HepG2 (cell line): ENCODE data around the gene PRR22. TPM values are rescaled to one million over a fixed set of nuclear protein-coding genes. Genes with fewer than 3 reads are reported as not detected.

Source experiments
- BRCA1 ChIP-seq: sonication (generic); formaldehyde crosslinking; IDR thresholded peaks from 2 replicates; pipeline ENCODE4 v1.4.0; 2020; ENCODE audit warnings: missing genetic modification reagents
- CEBPB ChIP-seq: IDR thresholded peaks from 2 replicates; pipeline ENCODE4 v1.6.1; 2011; ENCODE audit warnings: low read depth, low read length, improper control_type of control experiment, borderline replicate concordance
- EHMT2 ChIP-seq: fragments of 200-600 bp; sonication (generic); IDR thresholded peaks from 2 replicates; pipeline ENCODE4 v1.7.0; 2017; ENCODE audit warnings: antibody characterized with exemption, low read depth, low read length, borderline replicate concordance
- FOXM1 ChIP-seq: sonication (generic); formaldehyde crosslinking; IDR thresholded peaks from 2 replicates; pipeline ENCODE4 v1.5.0; 2020; ENCODE audit warnings: missing genetic modification reagents
- KMT2B ChIP-seq: IDR thresholded peaks from 2 replicates; pipeline ENCODE4 v1.6.1; 2016; ENCODE audit warnings: missing genetic modification reagents, missing compliant biosample characterization
- PHF5A ChIP-seq: IDR thresholded peaks from one replicate; pipeline ENCODE4 v1.6.1; 2018; ENCODE audit warnings: low read depth, missing genetic modification reagents; ENCODE audit not compliant: unreplicated experiment
- SIN3B ChIP-seq: fragments of 150-350 bp; IDR thresholded peaks from 2 replicates; pipeline ENCODE4 v1.6.1; 2014; ENCODE audit warnings: low read length
- WIZ ChIP-seq: sonication (generic); formaldehyde crosslinking; IDR thresholded peaks from 2 replicates; pipeline ENCODE4 v1.5.1; 2020; ENCODE audit warnings: mild to moderate bottlenecking, missing genetic modification reagents
- XRCC5 ChIP-seq: fragments of 200-400 bp; formaldehyde crosslinking; optimal IDR thresholded peaks from 2 replicates; pipeline ENCODE3; 2017; ENCODE audit warnings: mild to moderate bottlenecking, low read length
- ZNF101 ChIP-seq: sonication (generic); formaldehyde crosslinking; IDR thresholded peaks from 2 replicates; pipeline ENCODE4 v1.4.0; 2020; ENCODE audit warnings: mild to moderate bottlenecking, low read depth, missing genetic modification reagents, borderline replicate concordance
- ZNF530 ChIP-seq: sonication (generic); formaldehyde crosslinking; IDR thresholded peaks from 2 replicates; pipeline ENCODE4 v1.5.0; 2020; ENCODE audit warnings: low read depth, mild to moderate bottlenecking, missing genetic modification reagents
- ZNF746 ChIP-seq: sonication (generic); formaldehyde crosslinking; IDR thresholded peaks from 2 replicates; pipeline ENCODE4 v1.8.0; 2022; ENCODE audit warnings: mild to moderate bottlenecking, missing genetic modification reagents
- polyA plus RNA-seq, 8 experiments: library from polyadenylated mRNA; depleted of rRNA in 3 of 8; stranded (reverse) in 7 of 8; unstranded in 1 of 8; fragments of >200 nt; fragmentation: Illumina TruSeq in 4 of 8; extraction: Trizol in 4 of 8; gene quantifications; 2 replicates each; pipeline versions ENCODE4 v1.2.1 to v1.2.3, GENCODE V29; 2011 to 2016; ENCODE audit warnings: low read depth in 4 of 8, missing spikeins in 1 of 8, mixed read lengths in 1 of 8; ENCODE audit not compliant: insufficient read depth in 1 of 8
- total RNA-seq, 5 experiments: library from RNA; depleted of rRNA; stranded (reverse); fragments of >200 nt; fragmentation: Illumina TruSeq; extraction: Trizol; gene quantifications; 2 replicates each; pipeline ENCODE4 v1.2.3, GENCODE V29; 2016; ENCODE audit warnings: low read depth in 1 of 5
- TF ChIP-seq, protein P1 (sequence below): sonication (generic); formaldehyde crosslinking; IDR thresholded peaks from 2 replicates; pipeline ENCODE4 v1.4.0; 2020; ENCODE audit warnings: missing genetic modification reagents, mild to moderate bottlenecking, borderline replicate concordance
- TF ChIP-seq, protein P2 (sequence below): sonication (generic); formaldehyde crosslinking; IDR thresholded peaks from 2 replicates; pipeline ENCODE4 v1.4.0; 2020; ENCODE audit warnings: missing genetic modification reagents
- TF ChIP-seq, protein P3 (sequence below): sonication (generic); formaldehyde crosslinking; IDR thresholded peaks from 2 replicates; pipeline ENCODE4 v1.4.0; 2020; ENCODE audit warnings: missing genetic modification reagents
- TF ChIP-seq, protein P4 (sequence below): fragments of 450-650 bp; IDR thresholded peaks from 2 replicates; pipeline ENCODE4 v1.6.1; 2017; ENCODE audit warnings: mild to moderate bottlenecking

PRR22 gene
- total and polyA plus RNA-seq, 2 of the 13 experiments (the other 11 are each of a cell fraction or from before 2014, with no cell fraction given): 0.84 to 2.3 TPM

DNA sequence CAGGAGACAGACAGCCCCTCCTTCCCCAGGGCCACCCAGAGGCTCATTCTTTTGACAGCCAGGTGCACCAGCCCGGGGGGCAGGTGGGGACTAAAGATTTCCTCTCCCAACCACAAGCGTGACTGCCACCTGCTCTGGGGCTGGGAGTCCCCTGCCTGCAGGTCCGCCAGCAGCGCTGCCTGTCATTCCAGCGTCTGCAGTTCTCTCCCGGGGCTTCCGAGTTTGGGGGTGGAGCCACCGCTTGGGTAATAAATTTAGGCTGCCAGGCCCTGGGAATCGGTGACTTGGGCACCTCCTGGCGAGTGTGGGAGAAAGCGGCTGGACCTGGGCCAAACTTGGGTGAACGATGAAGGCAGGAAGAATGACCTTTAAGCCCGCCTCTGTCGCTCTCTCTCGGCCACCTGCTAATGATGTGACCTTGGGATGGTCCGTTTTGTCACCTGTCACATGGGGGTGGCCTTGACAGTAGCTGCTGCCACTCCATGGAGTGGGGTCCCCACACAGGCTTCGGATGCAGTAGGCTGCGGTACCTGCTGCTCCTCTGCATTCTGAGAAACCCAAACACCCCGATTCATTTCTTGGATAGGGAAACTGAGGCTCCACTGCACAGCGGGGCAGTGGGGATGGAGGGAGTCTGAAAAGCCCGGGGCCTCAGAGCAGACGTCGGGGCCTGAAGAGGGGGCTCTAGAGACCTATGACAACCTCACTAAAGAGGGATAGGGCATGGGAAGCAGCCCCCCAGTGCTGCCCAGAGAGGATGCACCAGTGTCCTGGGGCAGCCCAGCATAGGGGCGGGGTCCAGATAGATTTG lies 42.2 kb upstream of the PRR22 start (continued):
- TF ChIP-seq, protein P1, sequence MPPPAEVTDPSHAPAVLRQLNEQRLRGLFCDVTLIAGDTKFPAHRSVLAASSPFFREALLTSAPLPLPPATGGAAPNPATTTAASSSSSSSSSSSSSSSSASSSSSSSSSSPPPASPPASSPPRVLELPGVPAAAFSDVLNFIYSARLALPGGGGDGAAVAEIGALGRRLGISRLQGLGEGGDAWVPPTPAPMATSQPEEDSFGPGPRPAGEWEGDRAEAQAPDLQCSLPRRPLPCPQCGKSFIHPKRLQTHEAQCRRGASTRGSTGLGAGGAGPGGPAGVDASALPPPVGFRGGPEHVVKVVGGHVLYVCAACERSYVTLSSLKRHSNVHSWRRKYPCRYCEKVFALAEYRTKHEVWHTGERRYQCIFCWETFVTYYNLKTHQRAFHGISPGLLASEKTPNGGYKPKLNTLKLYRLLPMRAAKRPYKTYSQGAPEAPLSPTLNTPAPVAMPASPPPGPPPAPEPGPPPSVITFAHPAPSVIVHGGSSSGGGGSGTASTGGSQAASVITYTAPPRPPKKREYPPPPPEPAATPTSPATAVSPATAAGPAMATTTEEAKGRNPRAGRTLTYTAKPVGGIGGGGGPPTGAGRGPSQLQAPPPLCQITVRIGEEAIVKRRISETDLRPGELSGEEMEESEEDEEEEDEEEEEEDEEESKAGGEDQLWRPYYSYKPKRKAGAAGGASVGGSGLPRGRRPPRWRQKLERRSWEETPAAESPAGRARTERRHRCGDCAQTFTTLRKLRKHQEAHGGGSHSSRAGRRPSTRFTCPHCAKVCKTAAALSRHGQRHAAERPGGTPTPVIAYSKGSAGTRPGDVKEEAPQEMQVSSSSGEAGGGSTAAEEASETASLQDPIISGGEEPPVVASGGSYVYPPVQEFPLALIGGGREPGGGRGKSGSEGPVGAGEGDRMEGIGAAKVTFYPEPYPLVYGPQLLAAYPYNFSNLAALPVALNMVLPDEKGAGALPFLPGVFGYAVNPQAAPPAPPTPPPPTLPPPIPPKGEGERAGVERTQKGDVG (CRISPR knock-in tag): peak; percentile 62; the same call in 1 of the 2 replicates
- TF ChIP-seq, protein P2, sequence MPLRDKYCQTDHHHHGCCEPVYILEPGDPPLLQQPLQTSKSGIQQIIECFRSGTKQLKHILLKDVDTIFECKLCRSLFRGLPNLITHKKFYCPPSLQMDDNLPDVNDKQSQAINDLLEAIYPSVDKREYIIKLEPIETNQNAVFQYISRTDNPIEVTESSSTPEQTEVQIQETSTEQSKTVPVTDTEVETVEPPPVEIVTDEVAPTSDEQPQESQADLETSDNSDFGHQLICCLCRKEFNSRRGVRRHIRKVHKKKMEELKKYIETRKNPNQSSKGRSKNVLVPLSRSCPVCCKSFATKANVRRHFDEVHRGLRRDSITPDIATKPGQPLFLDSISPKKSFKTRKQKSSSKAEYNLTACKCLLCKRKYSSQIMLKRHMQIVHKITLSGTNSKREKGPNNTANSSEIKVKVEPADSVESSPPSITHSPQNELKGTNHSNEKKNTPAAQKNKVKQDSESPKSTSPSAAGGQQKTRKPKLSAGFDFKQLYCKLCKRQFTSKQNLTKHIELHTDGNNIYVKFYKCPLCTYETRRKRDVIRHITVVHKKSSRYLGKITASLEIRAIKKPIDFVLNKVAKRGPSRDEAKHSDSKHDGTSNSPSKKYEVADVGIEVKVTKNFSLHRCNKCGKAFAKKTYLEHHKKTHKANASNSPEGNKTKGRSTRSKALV (CRISPR knock-in tag): no peak
- TF ChIP-seq CEBPB: peak; percentile 41; the same call in 1 of the 2 replicates
- TF ChIP-seq, protein P3, sequence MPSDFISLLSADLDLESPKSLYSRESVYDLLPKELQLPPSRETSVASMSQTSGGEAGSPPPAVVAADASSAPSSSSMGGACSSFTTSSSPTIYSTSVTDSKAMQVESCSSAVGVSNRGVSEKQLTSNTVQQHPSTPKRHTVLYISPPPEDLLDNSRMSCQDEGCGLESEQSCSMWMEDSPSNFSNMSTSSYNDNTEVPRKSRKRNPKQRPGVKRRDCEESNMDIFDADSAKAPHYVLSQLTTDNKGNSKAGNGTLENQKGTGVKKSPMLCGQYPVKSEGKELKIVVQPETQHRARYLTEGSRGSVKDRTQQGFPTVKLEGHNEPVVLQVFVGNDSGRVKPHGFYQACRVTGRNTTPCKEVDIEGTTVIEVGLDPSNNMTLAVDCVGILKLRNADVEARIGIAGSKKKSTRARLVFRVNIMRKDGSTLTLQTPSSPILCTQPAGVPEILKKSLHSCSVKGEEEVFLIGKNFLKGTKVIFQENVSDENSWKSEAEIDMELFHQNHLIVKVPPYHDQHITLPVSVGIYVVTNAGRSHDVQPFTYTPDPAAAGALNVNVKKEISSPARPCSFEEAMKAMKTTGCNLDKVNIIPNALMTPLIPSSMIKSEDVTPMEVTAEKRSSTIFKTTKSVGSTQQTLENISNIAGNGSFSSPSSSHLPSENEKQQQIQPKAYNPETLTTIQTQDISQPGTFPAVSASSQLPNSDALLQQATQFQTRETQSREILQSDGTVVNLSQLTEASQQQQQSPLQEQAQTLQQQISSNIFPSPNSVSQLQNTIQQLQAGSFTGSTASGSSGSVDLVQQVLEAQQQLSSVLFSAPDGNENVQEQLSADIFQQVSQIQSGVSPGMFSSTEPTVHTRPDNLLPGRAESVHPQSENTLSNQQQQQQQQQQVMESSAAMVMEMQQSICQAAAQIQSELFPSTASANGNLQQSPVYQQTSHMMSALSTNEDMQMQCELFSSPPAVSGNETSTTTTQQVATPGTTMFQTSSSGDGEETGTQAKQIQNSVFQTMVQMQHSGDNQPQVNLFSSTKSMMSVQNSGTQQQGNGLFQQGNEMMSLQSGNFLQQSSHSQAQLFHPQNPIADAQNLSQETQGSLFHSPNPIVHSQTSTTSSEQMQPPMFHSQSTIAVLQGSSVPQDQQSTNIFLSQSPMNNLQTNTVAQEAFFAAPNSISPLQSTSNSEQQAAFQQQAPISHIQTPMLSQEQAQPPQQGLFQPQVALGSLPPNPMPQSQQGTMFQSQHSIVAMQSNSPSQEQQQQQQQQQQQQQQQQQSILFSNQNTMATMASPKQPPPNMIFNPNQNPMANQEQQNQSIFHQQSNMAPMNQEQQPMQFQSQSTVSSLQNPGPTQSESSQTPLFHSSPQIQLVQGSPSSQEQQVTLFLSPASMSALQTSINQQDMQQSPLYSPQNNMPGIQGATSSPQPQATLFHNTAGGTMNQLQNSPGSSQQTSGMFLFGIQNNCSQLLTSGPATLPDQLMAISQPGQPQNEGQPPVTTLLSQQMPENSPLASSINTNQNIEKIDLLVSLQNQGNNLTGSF (CRISPR knock-in tag): no peak
- TF ChIP-seq ZNF101 (CRISPR knock-in tag): no peak
- no peak for TF ChIP-seq SIN3B
- TF ChIP-seq FOXM1 (CRISPR knock-in tag): no peak
- no peak for TF ChIP-seq EHMT2
- no peak for TF ChIP-seq ZNF746 (CRISPR knock-in tag)
- peak; percentile 13 for TF ChIP-seq XRCC5
- TF ChIP-seq BRCA1: no peak
- no peak; the same call in 1 of the 2 replicates for TF ChIP-seq WIZ (CRISPR knock-in tag)
- peak; percentile 58 for TF ChIP-seq PHF5A (CRISPR knock-in tag)
- TF ChIP-seq, protein P4, sequence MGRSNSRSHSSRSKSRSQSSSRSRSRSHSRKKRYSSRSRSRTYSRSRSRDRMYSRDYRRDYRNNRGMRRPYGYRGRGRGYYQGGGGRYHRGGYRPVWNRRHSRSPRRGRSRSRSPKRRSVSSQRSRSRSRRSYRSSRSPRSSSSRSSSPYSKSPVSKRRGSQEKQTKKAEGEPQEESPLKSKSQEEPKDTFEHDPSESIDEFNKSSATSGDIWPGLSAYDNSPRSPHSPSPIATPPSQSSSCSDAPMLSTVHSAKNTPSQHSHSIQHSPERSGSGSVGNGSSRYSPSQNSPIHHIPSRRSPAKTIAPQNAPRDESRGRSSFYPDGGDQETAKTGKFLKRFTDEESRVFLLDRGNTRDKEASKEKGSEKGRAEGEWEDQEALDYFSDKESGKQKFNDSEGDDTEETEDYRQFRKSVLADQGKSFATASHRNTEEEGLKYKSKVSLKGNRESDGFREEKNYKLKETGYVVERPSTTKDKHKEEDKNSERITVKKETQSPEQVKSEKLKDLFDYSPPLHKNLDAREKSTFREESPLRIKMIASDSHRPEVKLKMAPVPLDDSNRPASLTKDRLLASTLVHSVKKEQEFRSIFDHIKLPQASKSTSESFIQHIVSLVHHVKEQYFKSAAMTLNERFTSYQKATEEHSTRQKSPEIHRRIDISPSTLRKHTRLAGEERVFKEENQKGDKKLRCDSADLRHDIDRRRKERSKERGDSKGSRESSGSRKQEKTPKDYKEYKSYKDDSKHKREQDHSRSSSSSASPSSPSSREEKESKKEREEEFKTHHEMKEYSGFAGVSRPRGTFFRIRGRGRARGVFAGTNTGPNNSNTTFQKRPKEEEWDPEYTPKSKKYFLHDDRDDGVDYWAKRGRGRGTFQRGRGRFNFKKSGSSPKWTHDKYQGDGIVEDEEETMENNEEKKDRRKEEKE: no peak
- no peak for TF ChIP-seq ZNF530 (CRISPR knock-in tag)
- TF ChIP-seq KMT2B (CRISPR knock-in tag): no peak
